Large intestine (tissue), 12 donors: ENCODE results near the gene CTAGE15. TPM values are rescaled to one million over a fixed set of nuclear protein-coding genes. Genes with fewer than 3 reads are reported as not detected.
"Not testable (repeated sequence)": the region's sequence is repeated elsewhere in the genome, so short reads cannot be mapped to it uniquely, and the experiment has no call there.

ENCODE experiments used
- DNase-seq, 2 donors: peaks; one replicate each; pipeline versions ENCODE4 v3.0.0 to v3.0.0-alpha.2; 2013
- H3K27ac ChIP-seq: one replicate; pipeline ENCODE4 v1.5.1; 2013; ENCODE audit warnings: low read length
- H3K27me3 ChIP-seq: 2 replicates; pipeline ENCODE4 v1.6.1; 2013; ENCODE audit warnings: low read length; ENCODE audit not compliant: control insufficient read depth, insufficient read depth
- H3K36me3 ChIP-seq: 2 replicates; pipeline ENCODE4 v1.6.1; 2013; ENCODE audit warnings: low read length; ENCODE audit not compliant: control insufficient read depth, insufficient read depth
- H3K4me1 ChIP-seq: one replicate; pipeline ENCODE4 v1.6.1; 2013; ENCODE audit warnings: low read length; ENCODE audit not compliant: control insufficient read depth, insufficient read depth
- H3K4me3 ChIP-seq: one replicate; pipeline ENCODE4 v1.5.1; 2013; ENCODE audit warnings: low read length
- H3K9me3 ChIP-seq: one replicate; pipeline ENCODE4 v1.6.1; 2013; ENCODE audit warnings: mild to moderate bottlenecking, low read depth, low read length, moderate library complexity; ENCODE audit not compliant: control insufficient read depth
- WGBS: methylation state at CpG from one replicate; pipeline ENCODE4 v1.1.5; 2013; ENCODE audit warnings: low lambda C conversion rate; ENCODE audit not compliant: insufficient coverage; 5-methylcytosine and 5-hydroxymethylcytosine counted together
- long read RNA-seq, 11 donors: transcript quantifications; one replicate each; lab custom pipeline, GENCODE V29; 2026
- polyA plus RNA-seq: library from polyadenylated mRNA; unstranded; fragments of 120-200 nt; gene quantifications from one replicate; pipeline ENCODE4 v1.2.1, GENCODE V29; 2013

CTAGE15 gene
- polyA plus RNA-seq = 5.2 TPM
- long read RNA-seq, donor 1 = 0 reads
- long read RNA-seq, donor 2 = 0 reads
- long read RNA-seq, donor 3 = 0 reads
- long read RNA-seq, donor 4 = 0 reads
- long read RNA-seq, donor 5 = 0 reads
- long read RNA-seq, donor 6, partial matches to known transcripts = 0 of 1 reads
- long read RNA-seq, donor 6, other reads (novel, unspliced or antisense) = 0 of 1 reads
- long read RNA-seq, donor 7 = 0 reads
- long read RNA-seq, donor 8 = 0 reads
- long read RNA-seq, donor 9 = 0 reads
- long read RNA-seq, donor 10 = 0 reads
- long read RNA-seq, donor 11 = 0 reads

DNA sequence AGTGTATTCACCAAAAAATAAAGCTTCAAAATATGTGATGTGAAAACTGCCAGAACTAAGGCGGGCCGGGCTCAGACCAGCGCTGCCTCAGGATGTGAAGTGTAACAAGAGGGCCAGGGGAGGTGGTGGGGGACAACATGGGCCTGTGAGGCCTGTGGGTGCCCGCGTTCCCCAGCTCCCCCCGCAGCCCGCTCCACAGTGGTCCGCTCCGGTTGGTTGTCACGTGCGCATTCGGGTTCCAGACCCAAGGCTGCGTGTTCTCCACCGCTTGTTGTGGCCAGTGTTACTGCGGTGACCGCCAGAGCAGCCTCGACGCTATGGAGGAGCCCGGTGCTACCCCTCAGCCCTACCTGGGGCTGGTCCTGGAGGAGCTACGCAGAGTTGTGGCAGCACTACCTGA lies at the start of gene CTAGE15:
TSS of gene CTAGE15 (plus strand) at position 301 of the 400 bp plus-strand sequence. CDS start at position 318, 17 bp downstream.
- H3K27me3 ChIP-seq, H3K4me1 ChIP-seq, DNase-seq, H3K9me3 ChIP-seq, H3K36me3 ChIP-seq, H3K27ac ChIP-seq, H3K4me3 ChIP-seq: not testable (repeated sequence)
- no CpG with 5 or more reads among the region's 20 CpGs for WGBS

DNA sequence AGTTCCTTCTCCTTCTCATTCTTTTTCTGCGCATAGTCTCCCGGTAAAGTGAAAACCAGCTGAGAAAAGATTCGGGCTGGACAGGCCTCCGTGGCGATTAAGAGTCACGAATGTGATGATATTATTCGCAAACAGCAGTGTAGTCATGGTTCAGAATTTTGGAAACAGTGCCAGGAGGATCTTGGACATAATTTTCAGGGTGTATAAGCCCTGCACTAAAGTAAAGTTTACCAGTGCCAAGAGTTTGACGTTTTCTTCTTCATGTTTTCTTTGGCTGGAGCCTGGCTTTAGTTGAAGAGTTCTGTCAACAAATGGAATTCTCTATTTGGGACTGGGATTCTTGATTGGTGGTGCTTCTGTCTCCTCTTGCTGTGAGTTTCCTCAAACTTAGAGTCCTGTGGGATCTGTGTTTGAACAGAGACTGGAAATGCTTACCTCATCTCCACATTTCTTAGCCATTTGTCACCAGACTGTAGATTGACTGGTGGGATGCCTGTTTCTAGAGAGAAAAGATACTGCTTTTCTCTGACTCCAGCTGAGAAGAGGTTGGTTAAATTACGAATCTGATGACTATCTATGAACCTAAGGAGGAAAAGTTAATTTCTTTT lies 49.2 kb upstream of the CTAGE15 start:
- DNase-seq, H3K4me1 ChIP-seq, H3K4me3 ChIP-seq, H3K27me3 ChIP-seq, H3K36me3 ChIP-seq, H3K27ac ChIP-seq, H3K9me3 ChIP-seq: not testable (repeated sequence)
- WGBS = no CpG with 5 or more reads among the region's 9 CpGs

- H3K4me3 ChIP-seq, H3K4me1 ChIP-seq, H3K27ac ChIP-seq, DNase-seq, H3K36me3 ChIP-seq, H3K9me3 ChIP-seq, H3K27me3 ChIP-seq: not testable (repeated sequence)
- WGBS = no CpG with 5 or more reads among the region's 6 CpGs
These were observed 40.3 kb upstream of the CTAGE15 start for GRCh38 chr7:143531169-143531926.

GRCh38 chr7:143531932-143532331 lies 39.7 kb upstream of the CTAGE15 start:
- not testable (repeated sequence) for DNase-seq

DNA sequence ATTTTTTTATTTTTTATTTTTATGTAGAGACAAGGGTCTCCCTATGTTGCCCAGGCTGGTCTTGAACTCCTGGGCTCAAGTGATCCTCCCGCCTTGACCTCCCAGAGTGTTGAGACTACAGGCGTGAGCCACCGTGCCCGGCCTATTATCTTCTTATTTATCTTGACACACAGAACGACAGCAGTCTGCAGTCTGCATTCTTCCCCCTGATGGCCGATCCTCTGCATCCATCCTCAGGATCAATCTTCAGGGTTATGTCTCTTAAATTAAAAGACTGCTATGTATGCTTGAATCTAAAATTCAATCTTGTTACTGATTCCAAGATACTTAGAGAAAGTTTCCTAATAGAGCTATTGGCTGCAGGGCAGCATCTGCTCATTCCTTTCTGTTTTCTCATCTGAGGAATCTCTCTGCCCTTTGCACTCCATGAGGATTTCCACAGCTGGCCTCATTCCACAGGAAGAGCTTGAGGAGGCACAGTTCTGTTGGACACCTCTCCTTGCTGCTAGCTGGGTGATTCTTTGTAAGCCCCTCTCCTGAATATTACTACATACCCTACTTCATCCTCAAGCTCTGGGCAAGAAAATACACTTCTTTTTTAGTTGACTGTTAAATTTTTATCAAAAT lies 38.3 kb upstream of the CTAGE15 start:
- not testable (repeated sequence) for DNase-seq, H3K27me3 ChIP-seq, H3K9me3 ChIP-seq, H3K36me3 ChIP-seq, H3K27ac ChIP-seq, H3K4me1 ChIP-seq, H3K4me3 ChIP-seq
- no CpG with 5 or more reads among the region's 6 CpGs for WGBS

More at GRCh38 chr7:143531932-143532331, 39.7 kb upstream of the CTAGE15 start:
- H3K4me3 ChIP-seq, H3K27ac ChIP-seq, H3K4me1 ChIP-seq, H3K9me3 ChIP-seq, H3K27me3 ChIP-seq, H3K36me3 ChIP-seq: not testable (repeated sequence)
- no CpG with 5 or more reads among the region's 1 CpG for WGBS

GRCh38 chr7:143536443-143536842 lies 35.2 kb upstream of the CTAGE15 start:
- not testable (repeated sequence) for H3K4me3 ChIP-seq, H3K36me3 ChIP-seq, H3K27me3 ChIP-seq, H3K9me3 ChIP-seq, H3K4me1 ChIP-seq, DNase-seq, H3K27ac ChIP-seq
- WGBS = no CpG with 5 or more reads among the region's 1 CpG

GRCh38 chr7:143543288-143544038 lies 28.1 kb upstream of the CTAGE15 start:
- not testable (repeated sequence) for H3K27ac ChIP-seq, H3K36me3 ChIP-seq, DNase-seq, H3K4me3 ChIP-seq, H3K4me1 ChIP-seq, H3K27me3 ChIP-seq, H3K9me3 ChIP-seq
- whole genome bisulfite sequencing = no CpG with 5 or more reads among the region's 7 CpGs

DNA sequence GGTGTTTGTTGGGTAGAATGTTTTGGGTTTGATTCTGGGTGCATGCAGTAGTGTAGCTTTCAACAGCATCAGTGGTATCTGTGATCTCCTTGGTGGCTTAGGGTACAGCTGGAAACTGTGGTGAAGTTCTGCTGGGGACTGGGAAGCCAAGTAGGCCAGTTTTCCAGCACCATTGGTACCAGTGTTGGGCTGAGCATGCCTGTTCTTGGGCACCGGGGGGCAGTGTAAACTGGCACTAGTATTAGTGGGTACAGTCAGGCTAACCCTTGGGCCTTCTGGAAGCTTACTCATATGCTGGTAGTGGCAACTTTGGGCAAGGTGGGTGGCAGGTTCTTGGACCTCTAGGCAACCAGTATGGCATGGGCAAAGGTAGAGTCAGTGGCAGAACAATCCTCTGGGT lies 15.6 kb upstream of the CTAGE15 start:
- H3K27ac ChIP-seq, H3K9me3 ChIP-seq, DNase-seq, H3K4me1 ChIP-seq, H3K36me3 ChIP-seq, H3K27me3 ChIP-seq, H3K4me3 ChIP-seq: not testable (repeated sequence)
- WGBS = no CpG with 5 or more reads among the region's 1 CpG

DNA sequence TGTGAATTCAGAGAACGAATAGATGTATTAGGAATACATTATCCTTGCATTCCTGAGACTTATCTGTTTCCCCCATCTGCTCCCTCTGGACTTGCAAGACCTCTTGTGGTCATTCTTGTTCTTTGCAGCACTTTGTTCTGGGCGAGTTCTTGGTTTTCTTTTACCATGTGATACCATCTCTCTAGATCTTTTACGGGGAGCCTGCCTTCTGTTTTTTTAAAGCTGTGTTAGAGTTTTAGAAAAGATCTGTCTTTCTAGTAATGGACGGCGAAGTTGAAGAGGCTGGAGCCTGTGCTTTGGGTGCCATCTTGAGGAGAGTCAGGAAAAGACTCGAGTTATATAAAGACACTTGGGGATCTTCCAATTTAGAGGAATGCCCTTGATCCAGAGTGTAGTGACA lies 8.3 kb upstream of the CTAGE15 start:
- H3K27ac ChIP-seq, H3K27me3 ChIP-seq, H3K9me3 ChIP-seq, DNase-seq, H3K36me3 ChIP-seq, H3K4me3 ChIP-seq, H3K4me1 ChIP-seq: not testable (repeated sequence)
- no CpG with 5 or more reads among the region's 6 CpGs for WGBS

GRCh38 chr7:143566001-143566400 lies 5.6 kb upstream of the CTAGE15 start:
- H3K4me1 ChIP-seq, DNase-seq, H3K9me3 ChIP-seq, H3K27ac ChIP-seq, H3K27me3 ChIP-seq, H3K4me3 ChIP-seq, H3K36me3 ChIP-seq: not testable (repeated sequence)
- no CpG with 5 or more reads among the region's 1 CpG for WGBS
